NCI-H748 treated with DMSO at 0.1 percent for 48 hours (cell line): ENCODE measurements around the gene FCF1.

Experiments
- DNase-seq: peaks from one replicate; lab custom pipeline; 2025; lab: John Stamatoyannopoulos, UW

Gene FCF1

GRCh38 chr14:74765721-74766120 lies 52.8 kb downstream of the FCF1 start:
- no peak for DNase-seq

GRCh38 chr14:74771399-74771798 lies 58.5 kb downstream of the FCF1 start:
- no peak for DNase-seq

GRCh38 chr14:74784634-74785033 lies 71.7 kb downstream of the FCF1 start:
- DNase-seq, result no peak

GRCh38 chr14:74785056-74785613 lies 72.2 kb downstream of the FCF1 start:
- DNase-seq, result no peak

- no peak for DNase-seq
Observed at GRCh38 chr14:74786796-74787315, 73.9 kb downstream of the FCF1 start.
